Lower leg skin (tissue), 4 donors: ENCODE measurements around the gene DDX54. TPM values are rescaled to one million over a fixed set of nuclear protein-coding genes. Genes with fewer than 3 reads are reported as not detected.

Source experiments
- DNase-seq, 2 donors: peaks; one replicate each; pipeline ENCODE4 v3.0.0-alpha.2; 2019; ENCODE audit warnings: low spot score in 2 of 2
- H3K4me3 ChIP-seq: fragments of 200-600 bp; sonication (generic); 2 replicates; pipeline ENCODE4 v1.5.1; 2017; ENCODE audit warnings: mild to moderate bottlenecking, low read depth; ENCODE audit not compliant: poor library complexity, severe bottlenecking
- POLR2A ChIP-seq, 2 donors: fragments of 450-650 bp; IDR thresholded peaks; one replicate each; pipeline ENCODE4 v1.6.1; 2016 to 2017; ENCODE audit warnings: antibody characterized with exemption in 2 of 2, mild to moderate bottlenecking in 1 of 2, moderate library complexity in 1 of 2
- WGBS, 2 donors: methylation state at CpG; one replicate each; pipeline ENCODE4 v1.1.5; 2018; 5-methylcytosine and 5-hydroxymethylcytosine counted together
- intact Hi-C: fragments of 100-400 bp; cut with DNase I; formaldehyde crosslinking; loops from one replicate; pipeline ENCODE4 v1.15.0; 2023; ENCODE audit warnings: low total_unique reads
- total RNA-seq, 4 donors: library from RNA; depleted of rRNA; stranded (reverse); fragments of >200 nt; gene quantifications; one replicate each; pipeline ENCODE4 v1.1.0, GENCODE V29; 2016
- TF ChIP-seq, protein P1 (sequence below), 3 donors: fragments of 450-650 bp; IDR thresholded peaks; one replicate each; pipeline ENCODE4 v1.5.1; 2016; ENCODE audit warnings: antibody characterized with exemption in 3 of 3, mild to moderate bottlenecking in 3 of 3, moderate library complexity in 2 of 3

DDX54 gene
- total RNA-seq, 4 donors from 2014 or later, result 48.6 to 106 (median 77.3) TPM

DNA sequence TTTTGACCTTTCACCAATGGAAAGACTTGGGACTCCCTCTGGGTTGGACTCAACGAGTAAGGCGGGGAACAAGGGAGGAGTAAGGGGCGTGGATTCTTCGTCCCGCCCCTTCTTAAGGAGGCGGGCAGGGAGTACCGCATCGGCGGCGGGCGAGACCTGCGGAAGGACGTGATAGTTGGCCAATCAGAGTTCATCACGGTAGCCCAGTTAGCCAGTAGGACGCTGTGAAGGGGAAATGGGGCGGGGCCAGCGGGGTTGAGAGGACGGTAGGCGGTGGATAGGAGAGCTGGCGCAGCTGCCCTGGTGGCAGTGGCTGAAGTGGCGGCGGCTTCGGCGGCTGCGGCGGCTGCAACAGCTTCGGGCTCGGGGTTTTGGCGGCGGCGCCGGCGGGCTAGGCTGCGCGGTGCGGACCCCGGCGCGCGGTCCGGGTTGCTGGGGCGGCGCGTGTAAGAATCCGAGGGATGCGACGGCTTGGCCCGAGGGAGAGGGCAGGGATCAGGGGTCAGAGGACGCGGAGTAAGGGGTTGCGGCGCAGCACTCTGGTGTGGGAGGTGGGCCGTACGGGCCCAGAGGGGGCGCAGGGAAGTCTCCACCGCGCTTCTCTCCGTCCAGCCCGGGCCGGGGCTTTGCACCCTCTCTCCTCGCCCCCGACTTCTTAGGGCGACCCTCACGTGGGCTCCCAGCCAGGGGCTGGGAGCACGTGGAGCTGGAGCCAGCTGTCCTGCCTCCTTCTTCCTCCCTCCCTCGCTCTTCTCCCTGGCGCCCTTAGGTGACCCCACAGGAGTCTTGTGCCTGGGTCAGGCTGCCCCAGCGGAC lies 36.1 kb upstream of the DDX54 start, which contains the start of gene TPCN1:
Gene TPCN1 (plus strand): TSS at position 284 of the 816 bp plus-strand sequence. CDS start 5,389 bp downstream, outside the sequence.
- intact Hi-C loops, result no loop called here
- DNase-seq, result peak; percentile 100
- WGBS, 2 donors, result 0% methylated on average over 57 to 59 of the region's 68 CpGs

DNA sequence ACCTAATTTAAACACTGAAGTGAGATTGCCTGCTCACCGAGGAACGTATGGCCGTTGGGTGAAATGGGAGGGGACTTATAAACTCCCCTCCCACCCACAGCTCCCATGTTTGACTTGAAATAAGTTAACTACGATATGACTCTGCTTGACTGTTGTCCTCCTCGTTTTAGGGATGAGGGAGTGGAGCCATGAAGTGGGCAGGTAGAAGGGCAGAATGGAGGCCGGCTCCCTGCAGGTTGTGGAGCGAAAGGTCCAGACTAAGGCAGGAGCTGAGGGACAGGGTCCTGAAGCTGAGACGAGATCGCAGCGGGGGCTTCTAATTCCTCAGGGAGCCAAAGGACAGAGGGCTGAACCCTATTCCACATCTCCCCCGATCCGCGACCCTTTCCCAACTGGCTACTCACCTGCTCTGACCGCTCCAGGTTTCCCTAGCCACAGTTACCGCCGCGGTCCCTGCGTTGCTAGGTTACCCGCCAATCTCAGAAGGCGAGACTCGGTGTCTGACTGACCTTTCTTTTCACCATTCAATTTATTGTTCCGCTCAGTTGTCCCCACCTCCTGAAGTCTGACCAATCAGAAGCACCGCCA lies 35.4 kb upstream of the DDX54 start:
- TF ChIP-seq, protein P1, sequence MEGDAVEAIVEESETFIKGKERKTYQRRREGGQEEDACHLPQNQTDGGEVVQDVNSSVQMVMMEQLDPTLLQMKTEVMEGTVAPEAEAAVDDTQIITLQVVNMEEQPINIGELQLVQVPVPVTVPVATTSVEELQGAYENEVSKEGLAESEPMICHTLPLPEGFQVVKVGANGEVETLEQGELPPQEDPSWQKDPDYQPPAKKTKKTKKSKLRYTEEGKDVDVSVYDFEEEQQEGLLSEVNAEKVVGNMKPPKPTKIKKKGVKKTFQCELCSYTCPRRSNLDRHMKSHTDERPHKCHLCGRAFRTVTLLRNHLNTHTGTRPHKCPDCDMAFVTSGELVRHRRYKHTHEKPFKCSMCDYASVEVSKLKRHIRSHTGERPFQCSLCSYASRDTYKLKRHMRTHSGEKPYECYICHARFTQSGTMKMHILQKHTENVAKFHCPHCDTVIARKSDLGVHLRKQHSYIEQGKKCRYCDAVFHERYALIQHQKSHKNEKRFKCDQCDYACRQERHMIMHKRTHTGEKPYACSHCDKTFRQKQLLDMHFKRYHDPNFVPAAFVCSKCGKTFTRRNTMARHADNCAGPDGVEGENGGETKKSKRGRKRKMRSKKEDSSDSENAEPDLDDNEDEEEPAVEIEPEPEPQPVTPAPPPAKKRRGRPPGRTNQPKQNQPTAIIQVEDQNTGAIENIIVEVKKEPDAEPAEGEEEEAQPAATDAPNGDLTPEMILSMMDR (IDR thresholded peaks at IDR 0.05), result no peak
- no peak for TF ChIP-seq POLR2A (IDR thresholded peaks at IDR 0.05)
- H3K4me3 ChIP-seq, result peak overlapping the region; percentile 10
- no peak for DNase-seq
- 0 to 1% methylated on average over 23 of the region's 23 CpGs for WGBS, 2 donors
- intact Hi-C loops, result no loop called here

More for the DNA sequence above, 36.1 kb upstream of the DDX54 start, which contains the start of gene TPCN1:
- TF ChIP-seq, protein P1 (IDR thresholded peaks at IDR 0.05), result no peak
- peak in 1 of 2 donors; percentile 97 for TF ChIP-seq POLR2A (IDR thresholded peaks at IDR 0.05)
- peak within 1 kb of the TSS; percentile 63 for H3K4me3 ChIP-seq

DNA sequence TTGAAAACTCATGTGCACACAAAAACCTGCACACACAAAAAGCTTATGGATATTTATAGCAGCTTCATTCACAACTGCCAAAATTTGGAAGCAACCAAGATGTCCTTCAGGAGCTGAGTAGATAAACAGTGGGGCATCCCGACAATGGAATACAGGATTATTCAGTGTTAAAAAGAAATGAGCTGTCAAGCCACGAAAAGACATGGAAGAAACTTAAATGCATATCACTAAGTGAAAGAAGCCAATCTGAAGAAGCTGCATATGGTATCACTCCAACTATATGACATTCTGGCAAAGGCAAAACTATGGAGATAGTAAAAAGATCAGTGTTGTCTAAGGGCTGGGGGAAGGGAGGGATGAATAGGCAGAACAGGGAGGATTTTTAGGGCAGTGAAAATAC lies 30.7 kb upstream of the DDX54 start:
- intact Hi-C loops, result no loop called here
- no peak for TF ChIP-seq POLR2A (IDR thresholded peaks at IDR 0.05)
- TF ChIP-seq, protein P1 (IDR thresholded peaks at IDR 0.05), result no peak
- no peak for DNase-seq
- H3K4me3 ChIP-seq, result no peak overlapping the region
- WGBS, 2 donors, result 84 to 87% methylated on average over 2 of the region's 2 CpGs

DNA sequence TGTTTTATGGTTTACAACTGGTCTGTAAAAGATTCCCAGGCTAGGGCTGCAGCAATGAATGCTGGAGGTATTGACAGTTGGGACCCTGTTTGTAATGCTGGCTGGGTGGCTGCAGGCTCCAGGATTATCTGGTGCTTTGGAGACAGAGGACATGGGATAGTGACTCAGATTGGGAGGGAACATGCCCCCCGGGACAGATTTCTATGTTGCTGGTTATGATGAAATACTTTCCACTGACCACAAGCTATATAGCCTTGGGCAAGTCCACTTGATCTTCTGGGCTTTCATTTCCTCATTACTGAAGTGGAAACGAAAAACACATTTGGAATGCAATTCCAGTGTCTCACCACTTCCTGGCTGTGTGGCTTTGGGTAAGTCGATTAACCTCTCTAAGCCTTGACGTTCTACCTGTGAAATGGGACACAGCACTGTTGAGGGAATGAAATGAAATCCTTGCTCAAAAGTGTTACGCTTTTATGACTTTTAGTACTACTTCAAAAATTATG lies 29.7 kb upstream of the DDX54 start:
- no peak for TF ChIP-seq POLR2A (IDR thresholded peaks at IDR 0.05)
- TF ChIP-seq, protein P1 (IDR thresholded peaks at IDR 0.05), result no peak
- 48 to 55% methylated on average over 5 of the region's 5 CpGs for WGBS, 2 donors
- DNase-seq, result peak; percentile 91 to 95
- no peak overlapping the region for H3K4me3 ChIP-seq
- intact Hi-C loops, result no loop called here

DNA sequence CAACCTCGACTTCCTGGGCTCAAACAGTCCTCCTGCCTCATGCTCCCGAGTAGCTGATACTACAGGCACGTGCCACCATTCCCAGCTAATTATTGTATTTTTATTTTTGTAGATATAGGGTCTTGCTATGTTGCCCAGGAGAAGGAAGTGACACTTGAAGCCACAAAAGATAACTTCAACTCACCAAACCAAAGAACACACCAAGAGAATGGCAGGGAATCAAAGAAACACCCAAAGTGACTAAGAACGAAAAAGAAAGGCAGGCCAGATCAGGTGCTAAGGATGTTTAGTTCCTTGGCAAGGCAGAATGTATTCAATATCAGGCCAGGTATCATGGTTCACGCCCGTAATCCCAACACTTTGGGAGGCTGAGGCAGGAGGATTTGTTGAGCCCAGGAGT lies 25.9 kb upstream of the DDX54 start:
- WGBS, 2 donors, result 82 to 83% methylated on average over 6 of the region's 6 CpGs
- no peak for DNase-seq
- intact Hi-C loops, result no loop called here
- no peak for TF ChIP-seq POLR2A (IDR thresholded peaks at IDR 0.05)
- TF ChIP-seq, protein P1 (IDR thresholded peaks at IDR 0.05), result no peak
- no peak overlapping the region for H3K4me3 ChIP-seq
